GM18508 (cell line): Measurements from ENCODE around the gene FAM227A.
"Not testable (repeated sequence)": the region's sequence is repeated elsewhere in the genome, so short reads cannot be mapped to it uniquely, and the experiment has no call there.

Experiments used
- ATAC-seq: cut with Tn5 transposase; IDR thresholded peaks from one replicate; pipeline ENCODE4 v1.9.1; 2021; ENCODE audit warnings: moderate number of reproducible peaks; ENCODE audit not compliant: insufficient read depth, unreplicated experiment

The FAM227A gene

GRCh38 chr22:38674888-38675287 is 18.7 kb upstream of the FAM227A start:
- ATAC-seq = no peak

- ATAC-seq = no peak
Measured at GRCh38 chr22:38657045-38657909, 1.1 kb upstream of the FAM227A start.

- ATAC-seq = no peak
Measured at GRCh38 chr22:38655519-38656255, 505 bp downstream of the FAM227A start.

- no peak for ATAC-seq
Measured at GRCh38 chr22:38653741-38654140, 2.5 kb downstream of the FAM227A start.

DNA sequence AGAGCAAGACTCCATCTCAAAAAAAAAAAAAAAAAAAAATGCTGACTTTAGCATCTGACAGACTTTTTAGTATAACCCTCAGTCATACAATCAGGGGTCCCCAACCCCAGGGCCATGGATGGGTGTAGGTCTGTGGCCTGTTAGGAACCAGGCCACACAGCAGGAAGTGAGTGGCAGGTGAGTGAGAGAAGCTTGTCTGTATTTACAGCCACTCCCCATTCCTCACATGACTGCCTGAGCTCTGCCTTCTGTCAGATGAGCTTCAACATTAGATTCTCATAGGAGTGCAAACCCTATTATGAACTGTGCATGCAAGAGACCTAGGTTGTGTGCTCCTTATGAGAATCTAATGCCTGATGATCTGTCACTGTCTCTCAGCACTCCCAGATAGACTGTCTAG is 3.3 kb downstream of the FAM227A start:
- ATAC-seq = no peak

DNA sequence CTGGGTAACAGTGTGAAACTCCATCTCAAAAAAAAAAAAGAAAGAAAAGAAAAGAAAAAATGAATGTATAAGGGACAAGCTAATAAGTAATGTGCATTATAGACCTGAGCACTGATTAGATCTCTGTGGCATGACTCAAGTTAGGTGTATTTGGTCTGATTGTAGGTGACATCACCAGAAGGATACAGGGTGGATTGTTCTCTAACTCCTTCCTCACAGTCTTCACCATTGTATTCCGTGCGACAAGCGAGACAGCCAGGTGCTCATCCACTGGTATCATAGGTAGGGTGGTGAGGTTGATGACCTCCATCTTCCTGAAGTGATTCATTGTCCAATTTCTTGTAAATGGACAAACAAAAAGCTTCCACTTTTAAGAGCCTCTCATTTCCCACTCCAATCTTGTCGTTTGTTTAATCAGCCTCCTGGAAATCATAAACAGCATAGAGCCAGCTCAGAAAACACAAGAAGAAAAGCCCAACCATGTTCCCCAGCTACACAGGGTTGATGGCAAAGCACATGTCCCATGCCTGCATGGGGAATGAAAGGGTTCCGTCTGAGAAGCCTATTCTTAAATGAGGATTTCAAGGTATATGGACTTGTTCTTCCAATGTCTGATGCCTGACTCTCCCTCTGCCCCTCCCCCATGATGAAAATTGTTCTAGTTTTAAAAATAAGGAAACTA is 6.2 kb downstream of the FAM227A start:
- ATAC-seq = no peak

DNA sequence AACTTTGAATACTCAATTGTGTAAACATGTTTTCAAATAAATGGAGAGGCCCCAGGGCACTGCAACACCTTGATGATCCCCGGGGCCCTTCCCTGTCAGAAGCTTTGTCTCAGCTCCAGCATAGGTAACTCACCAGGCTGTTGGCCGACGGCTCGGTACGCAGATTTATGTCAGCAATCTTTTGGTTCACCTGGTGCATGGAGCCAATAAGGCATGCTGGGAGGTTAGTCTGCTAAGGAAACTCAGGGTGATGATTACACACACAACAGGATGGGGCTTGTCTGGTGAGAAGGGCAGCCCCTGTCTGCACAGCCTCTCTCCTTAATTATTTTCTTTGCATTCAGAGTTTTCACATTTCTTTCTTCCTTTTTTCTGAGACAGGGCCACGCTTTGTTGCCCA is 10.8 kb downstream of the FAM227A start:
- no peak for ATAC-seq

DNA sequence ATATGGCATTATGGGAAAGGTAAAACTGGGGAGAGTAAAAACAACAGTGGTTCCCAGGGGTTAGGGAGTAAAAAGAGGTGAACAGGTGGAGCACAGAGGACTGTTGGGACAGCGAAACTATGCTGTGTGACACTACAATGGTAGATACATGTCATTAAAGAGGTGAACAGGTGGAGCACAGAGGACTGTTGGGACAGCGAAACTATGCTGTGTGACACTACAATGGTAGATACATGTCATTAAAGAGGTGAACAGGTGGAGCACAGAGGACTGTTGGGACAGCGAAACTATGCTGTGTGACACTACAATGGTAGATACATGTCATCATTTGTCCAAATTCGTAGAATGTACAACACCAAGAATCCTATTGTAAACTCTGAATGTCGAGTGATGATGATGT is 11.9 kb downstream of the FAM227A start:
- ATAC-seq = not testable (repeated sequence)

DNA sequence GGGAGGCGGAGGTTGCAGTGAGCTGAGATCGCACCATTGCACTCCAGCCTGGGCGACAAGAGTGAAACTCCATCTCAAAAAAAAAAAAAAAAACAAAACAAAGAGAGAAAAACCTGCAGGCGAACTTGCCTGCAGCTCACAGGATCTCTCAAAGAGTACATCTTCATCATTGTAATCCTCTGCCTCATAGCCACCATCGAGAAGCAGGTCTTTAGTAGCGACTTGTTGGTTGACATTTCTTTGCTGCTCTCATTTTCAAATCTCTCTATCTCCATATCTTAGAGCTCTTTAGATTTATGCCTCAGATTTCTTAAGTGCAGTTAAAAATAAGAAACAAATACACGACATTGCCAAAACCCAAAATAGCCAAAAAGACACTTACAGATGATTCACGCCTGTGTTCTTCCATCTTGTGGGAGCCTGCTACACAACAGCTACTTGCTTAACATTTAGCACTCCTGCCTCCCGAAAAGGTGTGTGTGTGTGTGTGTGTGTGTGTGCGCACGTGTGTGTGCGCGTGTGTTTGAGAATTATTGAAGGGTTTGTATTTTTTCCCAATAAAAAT is 14.6 kb downstream of the FAM227A start:
- no peak for ATAC-seq

DNA sequence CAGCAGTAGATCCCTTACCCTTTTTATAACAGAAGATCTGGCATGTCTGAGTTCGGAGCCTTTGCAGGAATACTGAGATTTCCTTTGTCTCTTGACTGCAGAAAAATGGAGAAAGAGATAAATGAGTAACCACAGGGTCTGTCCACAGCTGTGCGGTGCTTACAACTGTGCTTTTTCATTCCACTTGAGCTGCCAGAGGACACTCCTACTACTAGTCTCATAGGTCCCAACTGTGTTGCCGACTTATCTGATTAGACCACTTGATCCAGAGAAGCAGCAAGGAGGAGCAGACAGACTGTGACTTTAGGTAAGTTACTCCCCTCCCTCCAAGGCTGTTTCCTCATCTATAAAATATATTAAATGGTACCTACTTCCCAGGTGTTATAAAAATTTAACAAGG is 17.5 kb downstream of the FAM227A start:
- ATAC-seq = no peak

DNA sequence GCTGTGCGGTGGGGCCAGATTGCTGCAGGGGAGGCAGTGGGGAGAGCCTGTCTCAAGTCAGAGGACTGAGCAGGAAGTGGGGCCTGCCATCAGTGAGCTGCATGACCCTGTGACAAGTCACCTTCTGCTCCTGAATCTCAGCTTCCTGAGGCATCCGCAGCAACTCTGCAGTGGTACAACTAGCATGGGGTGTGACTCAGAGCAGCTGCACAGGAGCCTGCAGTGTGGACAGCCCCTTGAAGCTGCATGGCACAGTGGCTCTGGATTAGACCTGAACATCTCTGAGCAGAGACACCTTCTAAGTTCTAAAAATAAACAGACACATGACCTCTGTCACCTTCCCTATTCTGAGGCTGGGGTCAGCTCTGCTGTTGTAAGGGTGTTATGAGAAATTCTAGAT is 18.0 kb downstream of the FAM227A start:
- no peak for ATAC-seq

DNA sequence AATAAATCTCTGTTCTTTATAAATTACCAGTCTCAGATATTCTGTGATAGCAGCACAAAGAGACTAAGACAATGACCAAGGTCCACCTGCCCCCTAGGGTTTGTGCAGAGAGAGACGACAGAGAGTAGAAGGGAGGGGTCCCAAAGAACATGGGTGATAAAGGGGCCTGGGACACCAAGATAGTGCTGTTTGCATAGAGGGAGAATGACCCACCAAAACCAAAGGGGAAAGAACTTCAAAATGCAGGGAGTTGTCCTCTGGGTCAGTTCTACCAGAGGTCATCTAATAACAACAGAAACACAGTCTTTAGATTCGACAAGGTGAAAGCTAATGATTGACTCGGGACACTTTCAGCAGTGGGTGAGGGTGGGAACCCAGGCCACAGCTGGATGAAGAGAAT is 23.7 kb downstream of the FAM227A start:
- ATAC-seq = no peak

- ATAC-seq = no peak
Measured at GRCh38 chr22:38631724-38632123, 24.5 kb downstream of the FAM227A start.

DNA sequence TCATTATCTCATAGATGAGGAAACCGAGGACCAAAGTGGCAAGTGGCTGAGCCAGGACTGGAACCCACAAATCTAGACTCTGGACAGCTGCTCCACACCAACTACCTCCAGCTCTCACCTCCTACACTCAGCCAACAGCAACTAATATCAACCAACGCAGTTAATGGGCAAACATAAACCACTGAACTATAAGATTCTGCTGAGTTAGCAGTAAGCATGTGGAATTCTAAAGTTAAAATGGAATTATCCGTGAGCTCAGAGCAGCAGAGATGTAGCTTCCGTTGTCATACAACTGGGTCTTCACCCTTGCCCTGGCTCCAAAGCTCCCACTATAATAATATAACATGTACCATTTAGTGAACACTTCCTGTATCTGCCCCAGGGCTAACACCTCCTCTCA is 27.1 kb downstream of the FAM227A start:
- no peak for ATAC-seq

GRCh38 chr22:38628444-38628843 is 27.7 kb downstream of the FAM227A start:
- ATAC-seq = no peak

DNA sequence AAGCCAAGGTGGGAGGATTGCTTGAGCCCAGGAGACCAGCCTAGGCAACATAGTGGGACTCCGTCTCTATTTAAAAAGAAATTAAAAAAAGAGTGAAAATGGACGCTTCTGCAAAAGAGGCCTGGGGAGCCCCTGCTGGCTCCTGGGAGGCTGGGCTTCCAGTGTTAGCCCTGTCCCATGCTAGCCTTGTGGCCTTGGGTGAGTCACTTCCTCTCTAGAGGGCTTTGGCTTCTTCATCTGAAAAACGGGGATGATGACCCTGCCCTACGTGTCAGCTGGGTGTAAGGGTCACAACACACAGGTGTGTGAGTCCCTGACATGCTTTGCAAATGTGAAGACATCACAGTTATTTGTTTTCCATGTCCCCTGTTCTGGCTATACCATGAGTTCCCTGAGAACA is 32.8 kb downstream of the FAM227A start:
- ATAC-seq = no peak

DNA sequence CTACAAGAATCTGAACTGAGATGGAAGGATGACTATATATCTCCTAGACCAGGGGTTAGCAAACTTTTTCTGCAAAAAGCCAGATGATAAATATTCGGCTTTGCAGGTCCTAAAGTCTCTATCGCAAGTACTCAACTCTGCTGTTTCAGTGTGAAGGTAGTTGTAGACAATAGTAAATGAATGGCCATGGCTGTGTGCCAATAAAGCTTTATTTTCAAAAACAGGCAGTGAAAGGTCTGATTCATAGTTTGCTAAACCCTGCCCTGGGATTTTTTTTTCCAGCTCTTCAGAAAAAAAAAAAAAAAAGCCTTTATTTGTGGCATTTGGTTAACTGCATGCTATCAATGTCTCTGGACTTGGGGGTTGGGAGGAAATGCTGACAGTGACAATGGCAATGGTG is 37.5 kb downstream of the FAM227A start:
- ATAC-seq = no peak

GRCh38 chr22:38618258-38618657 is 37.9 kb downstream of the FAM227A start:
- ATAC-seq = no peak

DNA sequence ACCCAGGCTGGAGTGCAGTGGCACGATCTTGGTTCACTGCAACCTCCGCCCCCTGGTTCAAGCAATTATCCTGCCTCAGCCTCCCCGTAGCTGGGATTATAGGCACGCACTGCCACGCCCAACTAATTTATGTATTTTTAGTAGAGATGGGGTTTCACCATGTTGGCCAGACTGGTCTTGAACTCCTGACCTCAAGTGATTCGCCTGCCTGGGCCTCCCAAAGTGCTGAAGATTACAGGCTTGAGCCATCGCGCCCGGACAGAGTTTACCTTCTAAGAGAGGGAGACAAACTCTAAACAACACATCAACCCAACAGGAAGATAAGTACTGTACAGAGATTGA is 41.2 kb downstream of the FAM227A start:
- ATAC-seq = not testable (repeated sequence)

GRCh38 chr22:38614332-38615063 is 41.7 kb downstream of the FAM227A start:
- no peak for ATAC-seq
